B cell (primary cell): Measurements from ENCODE around the gene CCDC186. TPM values are rescaled to one million over a fixed set of nuclear protein-coding genes. Genes with fewer than 3 reads are reported as not detected.

Experiments used
- ATAC-seq: fragments of 200-7000 bp; cut with Tn5 transposase; one replicate; pipeline ENCODE4 v1.10.0; 2021; ENCODE audit warnings: low read depth, mild to moderate bottlenecking, moderate number of reproducible peaks, moderate library complexity
- CTCF ChIA-PET: fragments of 350-600 bp; sonication (Branson Sonifier 250); formaldehyde crosslinking; loops from one replicate; lab custom pipeline; 2021; ENCODE audit warnings: antibody characterized with exemption, inconsistent platforms; lab: Charles Lee
- POLR2A ChIA-PET: fragments of 350-600 bp; sonication (Branson Sonifier 250); formaldehyde crosslinking; loops from one replicate; lab custom pipeline; 2021; ENCODE audit warnings: antibody characterized with exemption; lab: Charles Lee
- DNase-seq: peaks from one replicate; pipeline ENCODE4 v3.0.0; 2013
- H2AFZ ChIP-seq: 2 replicates; pipeline ENCODE4 v1.6.1; 2012; ENCODE audit warnings: mild to moderate bottlenecking, low read depth, low read length; ENCODE audit not compliant: insufficient read depth, poor library complexity, severe bottlenecking
- H3K27ac ChIP-seq, 2 donors: 1 replicate in 1 of 2; 2 replicates in 1 of 2; pipeline ENCODE4 v1.5.1; 2012 to 2013; ENCODE audit warnings: low read length in 2 of 2, mild to moderate bottlenecking in 2 of 2, moderate library complexity in 1 of 2
- H3K27me3 ChIP-seq, 4 experiments: fragments of 200-600 bp in 1 of 4; sonication (generic) in 1 of 4; replicated peaks in 1 of 4; 1 replicate in 2 of 4; 2 replicates in 2 of 4; pipeline versions ENCODE4 v1.6.1 to v1.7.0; 2013 to 2016; ENCODE audit warnings: low read length in 3 of 4, mild to moderate bottlenecking in 2 of 4, mixed read lengths in 1 of 4, moderate library complexity in 1 of 4; ENCODE audit not compliant: insufficient read depth in 4 of 4, control insufficient read depth in 3 of 4; ENCODE audit errors: control extremely low read depth in 1 of 4
- H3K36me3 ChIP-seq, 2 experiments: replicated peaks in 1 of 2; 1 replicate in 1 of 2; 2 replicates in 1 of 2; pipeline versions ENCODE4 v1.6.1 to v1.7.1; 2013; ENCODE audit warnings: low read length in 1 of 2; ENCODE audit not compliant: insufficient read depth in 2 of 2, control insufficient read depth in 1 of 2; ENCODE audit errors: control extremely low read depth in 1 of 2, extremely low read depth in 1 of 2
- H3K4me1 ChIP-seq, 2 donors: fragments of 200-600 bp in 1 of 2; sonication (generic) in 1 of 2; 1 replicate in 1 of 2; 2 replicates in 1 of 2; pipeline versions ENCODE4 v1.5.1 to v1.6.1; 2013 to 2017; ENCODE audit warnings: low read length in 2 of 2; ENCODE audit not compliant: control insufficient read depth in 2 of 2, insufficient read depth in 2 of 2
- H3K4me2 ChIP-seq: replicated peaks from 2 replicates; pipeline ENCODE3; 2012; ENCODE audit warnings: mild to moderate bottlenecking, low read depth, low read length; ENCODE audit not compliant: poor library complexity, severe bottlenecking
- H3K4me3 ChIP-seq, 5 experiments: fragments of 200-600 bp in 1 of 5; sonication (generic) in 1 of 5; 1 replicate in 3 of 5; 2 replicates in 2 of 5; pipeline versions ENCODE4 v1.5.1 to v1.7.0; 2011 to 2016; ENCODE audit warnings: low read length in 4 of 5, mild to moderate bottlenecking in 4 of 5, low read depth in 2 of 5, control low read depth in 1 of 5, moderate library complexity in 1 of 5; ENCODE audit not compliant: insufficient read depth in 1 of 5; ENCODE audit errors: control extremely low read depth in 1 of 5, extremely low read depth in 1 of 5
- H3K79me2 ChIP-seq: fragments of 200-600 bp; sonication (generic); one replicate; pipeline ENCODE4 v1.6.0; 2016; ENCODE audit warnings: low read length; ENCODE audit not compliant: control insufficient read depth, insufficient read depth
- H3K9ac ChIP-seq: fragments of 200-600 bp; sonication (generic); 2 replicates; pipeline ENCODE4 v1.6.1; 2017; ENCODE audit warnings: mild to moderate bottlenecking, low read length, moderate library complexity
- H3K9me3 ChIP-seq, 3 donors: one replicate each; pipeline versions ENCODE4 v1.6.1 to v1.7.1; 2013; ENCODE audit warnings: low read length in 2 of 3; ENCODE audit not compliant: control insufficient read depth in 2 of 3, insufficient read depth in 1 of 3; ENCODE audit errors: control extremely low read depth in 1 of 3
- H4K20me1 ChIP-seq: 2 replicates; pipeline ENCODE4 v1.6.0; 2012; ENCODE audit warnings: mild to moderate bottlenecking, low read length; ENCODE audit not compliant: insufficient read depth, control insufficient read depth, poor library complexity, severe bottlenecking
- H3K27ac Mint-ChIP-seq: one replicate; pipeline ENCODE4 v1.8.0; 2021; ENCODE audit warnings: mixed read lengths
- H3K27me3 Mint-ChIP-seq: one replicate; pipeline ENCODE4 v1.8.0; 2021; ENCODE audit warnings: mixed read lengths
- H3K4me1 Mint-ChIP-seq: one replicate; pipeline ENCODE4 v1.8.0; 2021; ENCODE audit warnings: mixed read lengths
- H3K4me3 Mint-ChIP-seq: one replicate; pipeline ENCODE4 v1.8.0; 2021; ENCODE audit warnings: mixed read lengths
- H3K9me3 Mint-ChIP-seq: one replicate; pipeline ENCODE4 v1.8.0; 2022; ENCODE audit warnings: mixed read lengths; ENCODE audit not compliant: insufficient read depth
- CTCF ChIP-seq: fragments of 200-600 bp; IDR thresholded peaks from one replicate; pipeline ENCODE4 v1.8.0; 2022; ENCODE audit warnings: antibody characterized with exemption, mild to moderate bottlenecking
- EZH2 ChIP-seq: IDR thresholded peaks from 2 replicates; pipeline ENCODE4 v1.6.1; 2012; ENCODE audit warnings: borderline replicate concordance, low read depth, mild to moderate bottlenecking, moderate library complexity, low read length; ENCODE audit not compliant: insufficient read depth, poor library complexity, severe bottlenecking
- WGBS: methylation state at CpG from one replicate; pipeline ENCODE4 v1.1.5; 2013; ENCODE audit warnings: missing lambda C conversion rate; ENCODE audit not compliant: insufficient coverage; 5-methylcytosine and 5-hydroxymethylcytosine counted together
- intact Hi-C: fragments of 100-400 bp; cut with micrococcal nuclease; formaldehyde crosslinking; loops from one replicate; pipeline ENCODE4 v1.10.0; 2022
- polyA plus RNA-seq: library from polyadenylated mRNA; depleted of rRNA; stranded (reverse); fragments of >200 nt; gene quantifications from 2 replicates; pipeline ENCODE4 v1.2.3, GENCODE V29; 2012
- total RNA-seq, 2 donors: library from RNA; stranded (reverse); fragments of 120-200 nt in 1 of 2; gene quantifications; 1 replicate in 1 of 2; 2 replicates in 1 of 2; pipeline versions ENCODE4 v1.2.3 to v1.2.4, GENCODE V29; 2013 to 2022

Gene CCDC186
- total and polyA plus RNA-seq, 2 donors (not counting 1 experiment from before 2014, with no cell fraction given): 8.0 to 33.8 TPM

- no peaks in the 10 kb centered on the region for H3K27me3 Mint-ChIP-seq
- Histone ChIP-seq H3K9me3 (peaks cover 0 to 3% (median 0%) of the 10 kb centered on the region in 3 donors), H3K9ac (no peak overlapping the region), H3K36me3 (peaks cover 5 to 14% of the 10 kb centered on the region in 2 experiments), H3K4me1 (no peaks in the 10 kb centered on the region), H3K27ac (no peak overlapping the region), H3K4me2 (no peak overlapping the region), H3K27me3 (no peaks in the 10 kb centered on the region), H2AFZ (no peak overlapping the region), H3K79me2 (peaks cover 69% of the 10 kb centered on the region), H4K20me1 (peaks cover 13% of the 10 kb centered on the region), H3K4me3 (no peak overlapping the region)
- no peak for ATAC-seq
- H3K4me1 Mint-ChIP-seq: peaks cover 35% of the 10 kb centered on the region
- POLR2A ChIA-PET: no interaction called here
- DNase-seq: no peak
- WGBS: 100% methylated on average over 1 of the region's 3 CpGs
- TF ChIP-seq CTCF (no peak), EZH2 (no peak)
- CTCF ChIA-PET: no interaction called here
- H3K27ac Mint-ChIP-seq: no peak overlapping the region
- intact Hi-C loops: no loop called here
- H3K4me3 Mint-ChIP-seq: no peak overlapping the region
- H3K9me3 Mint-ChIP-seq: peaks cover 2% of the 10 kb centered on the region
These were observed 8.0 kb downstream of the CCDC186 start for GRCh38 chr10:114166043-114166442.

GRCh38 chr10:114163062-114163461 is 10.9 kb downstream of the CCDC186 start:
- no peaks in the 10 kb centered on the region for H3K27me3 ChIP-seq
- H4K20me1 ChIP-seq: peaks cover 22% of the 10 kb centered on the region
- H3K79me2 ChIP-seq: peaks cover 44% of the 10 kb centered on the region
- no peaks in the 10 kb centered on the region for H3K27me3 Mint-ChIP-seq
- no peak overlapping the region for H3K4me3 ChIP-seq
- H3K4me1 Mint-ChIP-seq: peaks cover 27% of the 10 kb centered on the region
- no peak overlapping the region for H2AFZ ChIP-seq
- no peak for TF ChIP-seq EZH2
- TF ChIP-seq CTCF: no peak
- H3K4me2 ChIP-seq: no peak overlapping the region
- 50% methylated on average over 1 of the region's 2 CpGs for WGBS
- no peaks in the 10 kb centered on the region for H3K9me3 Mint-ChIP-seq
- H3K4me1 ChIP-seq: no peaks in the 10 kb centered on the region
- no peak overlapping the region for H3K27ac ChIP-seq
- H3K36me3 ChIP-seq: peaks cover 0 to 14% of the 10 kb centered on the region in 2 experiments
- ChIA-PET CTCF (no interaction called here), POLR2A (no interaction called here)
- intact Hi-C loops: no loop called here
- H3K9ac ChIP-seq: no peak overlapping the region
- no peak overlapping the region for H3K27ac Mint-ChIP-seq
- no peak overlapping the region for H3K4me3 Mint-ChIP-seq
- H3K9me3 ChIP-seq: no peaks in the 10 kb centered on the region
- ATAC-seq: no peak
- DNase-seq: no peak
